ENCODE results near the gene SLC25A23. TPM values are rescaled to one million over a fixed set of nuclear protein-coding genes. Genes with fewer than 3 reads are reported as not detected.
"Not testable (repeated sequence)": the region's sequence is repeated elsewhere in the genome, so short reads cannot be mapped to it uniquely, and the experiment has no call there.

Gene SLC25A23
- total and polyA plus RNA-seq, 3 donors from 2014 or later, result 26.9 to 38.5 (median 34.3) TPM

GRCh38 chr19:6402837-6403608 lies 56.6 kb downstream of the SLC25A23 start:
- Histone ChIP-seq H3K27me3 (no peaks in the 10 kb centered on the region), H3K36me3 (ENCODE audit: low read depth, missing control alignments) (no peaks in the 10 kb centered on the region), H3K9me3 (no peaks in the 10 kb centered on the region), H3K4me1 (no peaks in the 10 kb centered on the region), H3K4me3 (no peak overlapping the region), H3K27ac (no peak overlapping the region)
- 49 to 57% methylated on average over 20 to 22 of the region's 22 CpGs for WGBS, 2 donors
- peak; percentile 51 for DNase-seq
- intact Hi-C loops (cut with DNase I; ENCODE audit: low total_unique reads), result no loop called here
- TF ChIP-seq POLR2A (IDR thresholded peaks at IDR 0.05) (no peak), CTCF (IDR thresholded peaks at IDR 0.05) (no peak)

GRCh38 chr19:6402058-6402457 lies 57.5 kb downstream of the SLC25A23 start:
- no peak for DNase-seq
- no peak for TF ChIP-seq CTCF (IDR thresholded peaks at IDR 0.05)
- no peak for TF ChIP-seq POLR2A (IDR thresholded peaks at IDR 0.05)
- no peaks in the 10 kb centered on the region for H3K4me1 ChIP-seq
- intact Hi-C loops (cut with DNase I; ENCODE audit: low total_unique reads), result no loop called here
- no peaks in the 10 kb centered on the region for H3K9me3 ChIP-seq
- no peak overlapping the region for H3K27ac ChIP-seq
- H3K36me3 ChIP-seq (ENCODE audit: low read depth, missing control alignments), result no peaks in the 10 kb centered on the region
- WGBS, 2 donors, result 90 to 94% methylated on average over 10 of the region's 10 CpGs
- H3K4me3 ChIP-seq, result no peak overlapping the region
- H3K27me3 ChIP-seq, result no peaks in the 10 kb centered on the region

- H3K27ac ChIP-seq; H3K9me3 ChIP-seq; intact Hi-C loops (cut with DNase I; ENCODE audit: low total_unique reads); H3K36me3 ChIP-seq (ENCODE audit: low read depth, missing control alignments); H3K4me3 ChIP-seq; H3K27me3 ChIP-seq; DNase-seq; H3K4me1 ChIP-seq: not testable (repeated sequence)
- WGBS, 2 donors, result 89 to 93% methylated on average over 23 of the region's 23 CpGs
Observed at GRCh38 chr19:6400062-6400944, 59.3 kb downstream of the SLC25A23 start.

GRCh38 chr19:6396305-6396704 lies 63.3 kb downstream of the SLC25A23 start:
- Histone ChIP-seq H3K4me3 (no peak overlapping the region), H3K9me3 (no peaks in the 10 kb centered on the region), H3K27me3 (no peaks in the 10 kb centered on the region), H3K4me1 (peaks cover 7% of the 10 kb centered on the region), H3K27ac (no peak overlapping the region), H3K36me3 (ENCODE audit: low read depth, missing control alignments) (no peaks in the 10 kb centered on the region)
- intact Hi-C loops (cut with DNase I; ENCODE audit: low total_unique reads), result no loop called here
- no peak for DNase-seq
- TF ChIP-seq POLR2A (IDR thresholded peaks at IDR 0.05), result no peak
- no peak for TF ChIP-seq CTCF (IDR thresholded peaks at IDR 0.05)
- 91 to 95% methylated on average over 11 to 12 of the region's 12 CpGs for WGBS, 2 donors

GRCh38 chr19:6394831-6395230 lies 64.8 kb downstream of the SLC25A23 start:
- no peak for DNase-seq
- H3K9me3 ChIP-seq, result no peaks in the 10 kb centered on the region
- TF ChIP-seq CTCF (IDR thresholded peaks at IDR 0.05), result no peak
- TF ChIP-seq POLR2A (IDR thresholded peaks at IDR 0.05), result no peak
- H3K27ac ChIP-seq, result no peak overlapping the region
- no peaks in the 10 kb centered on the region for H3K36me3 ChIP-seq (ENCODE audit: low read depth, missing control alignments)
- peaks cover 7% of the 10 kb centered on the region for H3K4me1 ChIP-seq
- intact Hi-C loops (cut with DNase I; ENCODE audit: low total_unique reads), result loop anchor here (5.0 kb wide), 1 partner anchor 32 kb away; no protein-coding TSS in a partner anchor
- WGBS, 2 donors, result 82 to 89% methylated on average over 3 of the region's 3 CpGs
- no peak overlapping the region for H3K4me3 ChIP-seq
- H3K27me3 ChIP-seq, result no peaks in the 10 kb centered on the region
